Fibroblast of gingiva (primary cell): ENCODE results near the gene MYCBPAP.

Experiments
- DNase-seq: peaks from one replicate; pipeline ENCODE4 v3.0.0-alpha.2; 2011; ENCODE audit warnings: low read depth

MYCBPAP gene

GRCh38 chr17:50572541-50572940, 64.3 kb downstream of the MYCBPAP start:
- DNase-seq, result no peak

GRCh38 chr17:50573866-50574611, 65.8 kb downstream of the MYCBPAP start:
- DNase-seq, result no peak

- no peak for DNase-seq
Measured at GRCh38 chr17:50575581-50576210, 67.5 kb downstream of the MYCBPAP start.

- no peak for DNase-seq
Measured at GRCh38 chr17:50576864-50577263, 68.6 kb downstream of the MYCBPAP start.

- DNase-seq, result no peak
Measured at GRCh38 chr17:50577451-50577954, 69.3 kb downstream of the MYCBPAP start.

- DNase-seq, result no peak
Measured at GRCh38 chr17:50578173-50578572, 69.9 kb downstream of the MYCBPAP start.

GRCh38 chr17:50579399-50579798, 71.2 kb downstream of the MYCBPAP start:
- no peak for DNase-seq

- DNase-seq, result no peak
Measured at GRCh38 chr17:50580646-50581045, 72.4 kb downstream of the MYCBPAP start.
